Activated T-cell treated with anti-CD3 and anti-CD28 coated beads, Interleukin-2, amount 50 U/mL, for 24 hours (primary cell): ENCODE results near the gene TULP4.
"Not testable (repeated sequence)": the region's sequence is repeated elsewhere in the genome, so short reads cannot be mapped to it uniquely, and the experiment has no call there.

Experiments used
- DNase-seq: peaks from one replicate; pipeline ENCODE4 v3.0.0-alpha.2; 2020
- H3K27ac Mint-ChIP-seq: 2 replicates; pipeline ENCODE4 v1.8.0; 2020; ENCODE audit warnings: mild to moderate bottlenecking, mixed read lengths
- H3K27me3 Mint-ChIP-seq: 2 replicates; pipeline ENCODE4 v1.8.0; 2020; ENCODE audit warnings: mixed read lengths
- H3K36me3 Mint-ChIP-seq: 2 replicates; pipeline ENCODE4 v1.8.0; 2020; ENCODE audit warnings: low read depth, mixed read lengths
- H3K4me1 Mint-ChIP-seq: 2 replicates; pipeline ENCODE4 v1.8.0; 2020; ENCODE audit warnings: low read depth, mixed read lengths
- H3K4me3 Mint-ChIP-seq: 2 replicates; pipeline ENCODE4 v1.8.0; 2020; ENCODE audit warnings: mild to moderate bottlenecking, moderate library complexity, mixed read lengths
- H3K9me3 Mint-ChIP-seq: 2 replicates; pipeline ENCODE4 v1.8.0; 2020; ENCODE audit warnings: mixed read lengths

TULP4 gene

DNA sequence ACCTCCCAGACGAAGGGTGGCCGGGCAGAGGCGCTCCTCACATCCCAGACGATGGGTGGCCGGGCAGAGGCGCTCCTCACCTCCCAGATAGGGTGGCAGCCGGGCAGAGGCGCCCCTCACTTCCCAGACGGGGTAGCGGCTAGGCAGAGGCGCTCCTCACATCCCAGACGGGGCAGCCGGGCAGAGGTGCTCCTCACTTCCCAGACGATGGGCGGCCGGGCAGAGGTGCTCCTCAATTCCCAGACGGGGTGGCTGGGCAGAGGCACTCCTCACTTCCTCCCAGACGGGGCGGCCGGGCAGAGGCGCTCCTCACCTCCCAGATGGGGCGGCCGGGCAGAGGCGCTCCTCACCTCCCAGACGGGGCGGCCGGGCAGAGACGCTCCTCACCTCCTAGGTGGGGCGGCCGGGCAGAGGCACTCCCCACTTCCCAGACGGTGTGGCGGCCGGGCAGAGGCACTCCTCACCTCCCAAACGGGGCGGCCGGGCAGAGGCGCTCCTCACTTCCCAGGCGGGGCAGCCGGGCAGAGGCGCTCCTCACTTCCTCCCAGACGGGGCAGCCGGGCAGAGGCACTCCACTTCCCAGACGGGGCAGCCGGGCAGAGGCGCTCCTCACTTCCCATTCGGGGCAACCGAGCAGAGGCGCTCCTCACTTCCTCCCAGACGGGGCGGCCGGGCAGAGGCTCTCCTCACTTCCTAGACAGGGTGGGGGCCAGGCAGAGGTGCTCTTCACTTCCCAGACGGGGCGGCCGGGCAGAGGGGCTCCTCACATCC is 37.4 kb downstream of the TULP4 start:
- not testable (repeated sequence) for H3K9me3 Mint-ChIP-seq, H3K4me1 Mint-ChIP-seq, H3K27ac Mint-ChIP-seq, H3K4me3 Mint-ChIP-seq, H3K27me3 Mint-ChIP-seq, DNase-seq
- H3K36me3 Mint-ChIP-seq: peaks cover 35% of the 10 kb centered on the region

DNA sequence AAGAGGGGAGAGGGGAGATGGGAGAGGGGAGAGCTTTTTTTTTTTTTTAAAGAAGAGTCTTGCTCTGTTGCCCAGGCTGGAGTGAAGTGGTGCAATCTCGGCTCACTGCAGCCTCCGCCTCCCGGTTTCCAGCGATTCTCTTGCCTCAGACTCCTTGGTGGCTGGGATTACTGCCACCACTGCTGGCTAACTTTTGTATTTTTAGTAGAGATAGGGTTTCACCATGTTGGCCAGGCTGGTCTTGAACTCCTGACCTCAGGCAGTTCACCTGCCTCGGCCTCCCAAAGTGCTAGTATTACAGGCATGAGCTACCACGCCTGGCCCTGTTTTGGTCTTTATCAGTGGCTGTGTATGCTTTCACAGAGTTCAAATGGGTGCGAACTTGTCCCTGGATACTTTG is 38.5 kb downstream of the TULP4 start:
- not testable (repeated sequence) for DNase-seq, H3K9me3 Mint-ChIP-seq, H3K27me3 Mint-ChIP-seq, H3K4me3 Mint-ChIP-seq, H3K4me1 Mint-ChIP-seq
- Mint-ChIP-seq H3K36me3 (peaks cover 27% of the 10 kb centered on the region), H3K27ac (peak overlapping the region; percentile 33)

DNA sequence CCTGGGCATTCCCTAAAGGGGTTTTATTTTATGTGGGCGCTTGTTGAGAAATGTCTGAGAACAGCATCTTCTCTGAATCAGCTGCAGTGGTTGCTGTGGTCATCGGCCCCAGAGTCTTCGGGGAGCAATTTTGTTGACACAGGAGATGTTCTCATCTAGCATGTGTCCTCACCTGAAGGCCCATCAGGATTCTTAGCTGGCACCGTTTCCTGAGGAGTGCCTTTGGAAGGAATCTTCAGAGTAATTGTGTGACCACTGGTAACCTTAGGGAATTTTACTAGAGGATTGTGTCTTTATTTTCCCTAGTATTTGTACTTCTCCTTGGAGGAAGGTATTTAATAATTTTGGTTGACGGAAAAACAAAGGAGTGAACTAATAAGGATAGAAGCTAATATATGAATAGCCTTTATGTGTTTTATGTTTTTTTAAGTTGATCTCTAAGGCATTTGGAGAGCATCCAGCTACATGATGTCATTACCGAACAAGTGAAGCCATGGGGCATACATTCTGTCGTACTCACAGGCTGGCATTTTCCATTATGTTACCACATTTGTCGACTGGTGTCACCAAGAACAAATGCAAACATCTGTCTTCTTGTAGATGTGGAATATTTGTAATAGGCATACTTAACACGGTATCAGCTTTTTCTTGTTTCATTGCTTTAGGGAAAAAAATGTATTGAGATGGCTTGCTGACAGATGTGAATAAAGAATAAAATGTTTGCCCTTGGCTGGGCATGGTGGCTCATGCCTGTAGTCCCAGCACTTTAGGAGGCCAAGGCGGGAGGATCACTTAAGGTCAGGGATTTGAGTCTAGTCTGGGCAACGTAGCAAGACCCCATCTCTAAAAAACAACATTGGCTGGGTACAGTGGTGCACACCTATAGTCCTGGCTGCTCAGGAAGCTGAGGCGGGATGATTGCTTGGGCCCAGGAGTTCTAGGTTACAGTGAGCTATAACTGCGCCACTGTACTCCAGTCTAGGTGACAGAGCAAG is 41.9 kb downstream of the TULP4 start:
- DNase-seq: no peak
- Mint-ChIP-seq H3K4me3 (no peak overlapping the region), H3K27ac (no peak overlapping the region), H3K36me3 (peaks cover 9% of the 10 kb centered on the region), H3K27me3 (no peaks in the 10 kb centered on the region), H3K9me3 (no peaks in the 10 kb centered on the region), H3K4me1 (peaks cover 38% of the 10 kb centered on the region)

DNA sequence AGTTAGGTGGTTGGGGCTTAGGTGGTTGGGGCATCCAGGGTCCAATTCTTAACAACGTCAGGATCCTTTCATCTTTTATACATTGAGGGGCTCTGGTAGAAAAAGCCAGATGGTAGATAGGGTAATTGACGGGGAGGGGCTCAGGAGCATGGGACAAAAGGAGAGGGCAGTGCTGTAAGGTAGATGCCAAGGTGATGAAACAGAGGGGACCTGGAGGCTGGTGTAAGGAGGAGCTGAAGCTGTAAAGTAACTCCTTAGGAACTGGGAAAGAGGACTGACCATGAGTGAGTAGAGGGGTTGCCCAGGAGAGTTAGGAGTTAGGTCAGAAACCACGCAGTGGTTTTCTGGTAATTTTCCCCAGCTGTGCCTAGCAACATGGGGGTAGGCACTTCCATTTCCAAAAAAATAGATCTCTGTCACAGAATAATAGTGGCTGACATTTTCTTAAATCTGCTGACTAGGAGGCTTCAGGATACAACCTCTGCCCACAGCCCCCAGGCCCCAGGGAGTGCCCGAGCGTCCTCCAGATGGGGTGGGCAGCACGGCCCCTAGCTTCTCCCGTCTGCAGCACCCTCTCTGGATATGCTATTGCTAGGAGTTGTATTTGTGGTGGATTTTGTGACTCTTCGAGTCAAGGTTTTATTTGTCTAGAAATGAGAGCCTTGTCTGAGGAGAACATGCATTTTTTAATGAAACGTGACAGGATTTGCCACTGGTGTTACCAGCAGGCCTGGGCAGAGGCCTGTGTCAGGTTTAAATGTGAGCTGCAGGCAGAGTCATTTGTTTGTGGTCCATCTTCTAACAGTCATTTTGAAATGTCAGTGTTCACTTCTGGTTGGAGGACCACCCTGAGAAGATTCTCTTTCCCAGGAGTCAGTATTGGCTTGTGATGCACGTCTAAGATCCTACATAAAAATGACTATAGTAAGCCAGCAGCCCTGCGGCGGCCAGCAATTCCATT is 44.6 kb downstream of the TULP4 start:
- Mint-ChIP-seq H3K4me1 (peaks cover 40% of the 10 kb centered on the region), H3K36me3 (no peaks in the 10 kb centered on the region), H3K9me3 (no peaks in the 10 kb centered on the region), H3K4me3 (no peak overlapping the region), H3K27ac (peak overlapping the region; percentile 13), H3K27me3 (no peaks in the 10 kb centered on the region)
- no peak for DNase-seq

DNA sequence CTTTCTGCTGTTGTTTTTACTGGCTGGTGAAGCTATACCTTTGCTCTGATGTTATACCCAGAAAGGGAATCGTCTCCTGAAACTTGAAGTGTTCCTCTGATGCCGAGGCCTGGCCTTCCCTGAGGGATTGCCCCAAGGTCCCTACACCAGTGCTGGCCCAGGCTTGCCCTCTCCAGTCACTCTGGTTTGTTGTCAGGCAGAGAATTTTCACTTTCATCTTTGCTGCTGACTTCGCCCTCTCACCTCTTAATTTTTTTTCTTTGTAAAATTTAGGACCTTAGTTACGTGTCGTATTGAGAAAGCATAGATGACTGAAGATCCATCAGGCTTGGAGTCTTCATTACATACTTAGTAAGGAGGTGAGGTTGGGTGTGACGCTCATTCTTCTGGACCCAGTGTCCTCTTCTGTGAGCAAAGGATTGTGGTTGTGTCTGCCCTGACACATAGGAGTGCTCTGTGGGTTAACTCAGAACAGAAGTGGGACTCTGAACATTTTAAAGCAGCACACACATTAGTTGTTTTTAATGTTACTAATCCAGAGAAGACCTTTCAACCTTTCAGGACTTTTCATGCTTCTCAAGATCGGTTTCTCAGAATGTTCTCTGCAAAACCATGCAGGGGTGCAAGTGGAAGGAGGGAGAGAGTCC is 45.4 kb downstream of the TULP4 start:
- no peak for DNase-seq
- Mint-ChIP-seq H3K4me1 (peaks cover 40% of the 10 kb centered on the region), H3K27me3 (no peaks in the 10 kb centered on the region), H3K9me3 (no peaks in the 10 kb centered on the region), H3K36me3 (no peaks in the 10 kb centered on the region), H3K27ac (peak overlapping the region; percentile 67), H3K4me3 (no peak overlapping the region)

DNA sequence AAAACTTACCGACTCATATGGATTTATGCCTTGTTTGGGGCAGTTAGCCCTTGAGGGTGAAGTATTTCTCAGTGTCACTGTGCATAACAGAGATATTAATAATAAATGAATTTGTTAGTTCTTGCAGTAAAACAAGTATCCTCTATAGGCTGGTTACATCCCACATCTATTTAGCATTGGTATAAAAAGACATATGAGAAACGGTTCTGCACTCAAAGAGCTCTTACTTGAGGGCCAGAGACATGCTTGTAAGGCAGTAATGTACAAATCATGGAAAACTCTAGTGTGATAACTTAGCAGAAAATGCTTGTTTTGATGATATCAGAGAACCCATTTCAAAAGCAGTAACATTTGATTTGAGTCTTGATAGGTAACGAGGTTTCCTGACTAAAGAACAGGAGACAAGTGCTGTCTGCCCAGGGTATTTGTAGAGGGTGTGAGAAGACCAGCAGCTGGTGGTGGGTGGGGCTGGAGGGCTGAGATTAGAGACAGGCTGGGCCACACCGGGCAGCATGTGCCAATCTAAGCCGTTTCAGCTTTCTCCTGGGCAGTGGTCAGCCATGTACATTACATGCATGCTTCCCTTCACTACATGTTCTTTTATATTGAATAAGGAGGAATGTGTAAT is 46.3 kb downstream of the TULP4 start:
- Mint-ChIP-seq H3K4me1 (peaks cover 40% of the 10 kb centered on the region), H3K36me3 (no peaks in the 10 kb centered on the region), H3K9me3 (no peaks in the 10 kb centered on the region), H3K27ac (no peak overlapping the region), H3K27me3 (no peaks in the 10 kb centered on the region), H3K4me3 (no peak overlapping the region)
- DNase-seq: no peak

DNA sequence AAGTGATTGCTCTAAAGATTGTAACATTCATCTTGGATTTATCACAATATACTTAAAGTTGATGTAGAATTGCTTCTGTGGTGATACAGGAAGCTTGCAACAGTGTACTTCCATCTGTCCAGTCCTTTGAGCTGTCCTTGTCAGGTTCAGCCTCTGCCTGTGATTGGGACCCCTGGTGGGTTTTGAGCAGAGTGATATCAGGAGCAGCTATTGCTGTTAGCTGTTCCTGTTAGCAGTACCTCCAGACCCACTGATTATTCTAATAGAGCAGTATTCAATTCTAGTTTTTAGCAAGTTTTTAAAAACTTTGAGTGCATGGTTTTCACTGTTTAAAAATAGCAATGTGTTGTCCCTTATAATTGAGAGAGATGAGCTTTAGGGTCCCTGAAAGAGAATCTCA is 48.8 kb downstream of the TULP4 start:
- Mint-ChIP-seq H3K4me1 (peaks cover 33% of the 10 kb centered on the region), H3K27ac (no peak overlapping the region), H3K36me3 (peaks cover 3% of the 10 kb centered on the region), H3K9me3 (no peaks in the 10 kb centered on the region), H3K4me3 (no peak overlapping the region), H3K27me3 (no peaks in the 10 kb centered on the region)
- DNase-seq: no peak

DNA sequence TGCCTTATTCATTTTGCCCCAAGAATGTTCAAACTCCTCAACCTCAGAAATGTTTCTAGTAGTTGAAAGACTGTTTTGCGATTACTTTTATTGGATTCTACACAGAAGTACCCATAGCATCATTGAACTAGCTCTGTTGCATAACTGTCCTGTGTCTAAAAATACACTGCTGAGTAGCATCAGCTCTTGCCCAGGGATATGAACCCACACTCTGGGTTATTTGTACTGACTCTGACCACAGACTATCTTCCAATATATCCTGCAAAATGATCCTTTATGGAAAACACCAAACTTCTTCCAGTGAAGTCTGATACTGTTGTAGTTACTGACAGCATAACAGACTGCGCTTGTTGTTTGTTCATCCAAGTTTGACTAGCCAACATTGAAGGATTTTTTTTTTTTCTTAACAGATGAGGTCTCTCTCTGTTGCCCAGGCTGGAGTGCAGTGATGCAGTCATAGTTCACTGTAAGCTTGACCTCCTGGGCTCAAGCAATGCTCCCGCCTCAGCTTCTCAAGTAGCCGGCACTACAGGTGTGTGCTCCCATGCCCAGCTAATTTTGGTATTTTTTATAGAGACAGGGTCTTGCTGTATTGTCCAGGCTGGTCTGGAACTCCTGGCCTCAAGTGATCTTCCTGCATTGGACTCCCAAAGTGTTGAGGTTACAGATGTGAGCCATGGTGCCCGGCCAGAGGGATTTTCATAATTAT is 49.9 kb downstream of the TULP4 start:
- H3K27me3 Mint-ChIP-seq: no peaks in the 10 kb centered on the region
- no peak overlapping the region for H3K27ac Mint-ChIP-seq
- no peaks in the 10 kb centered on the region for H3K9me3 Mint-ChIP-seq

DNA sequence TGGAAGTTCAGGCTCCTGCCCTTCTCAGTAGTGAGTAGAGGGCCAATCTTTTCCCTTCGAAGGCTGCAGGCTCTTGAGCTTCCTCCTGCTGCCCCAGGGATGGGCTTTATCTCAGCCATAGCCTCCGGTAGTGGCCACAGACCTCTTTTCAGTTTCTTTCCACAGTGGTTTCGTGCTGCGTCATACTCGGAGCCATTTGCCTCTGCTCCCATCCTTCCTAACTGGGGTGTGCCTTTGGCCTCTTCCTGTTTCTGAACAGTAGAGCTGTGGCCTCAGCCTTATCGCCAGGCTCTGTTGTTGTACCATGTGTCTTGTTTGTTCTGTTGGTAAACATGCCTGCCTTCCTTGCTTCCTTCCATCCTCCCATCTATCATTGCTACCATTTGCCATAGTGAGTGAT is 54.1 kb downstream of the TULP4 start:
- peaks cover 3% of the 10 kb centered on the region for H3K36me3 Mint-ChIP-seq
- no peaks in the 10 kb centered on the region for H3K4me1 Mint-ChIP-seq
- no peak for DNase-seq
- no peak overlapping the region for H3K27ac Mint-ChIP-seq
- H3K27me3 Mint-ChIP-seq: no peaks in the 10 kb centered on the region
- no peak overlapping the region for H3K4me3 Mint-ChIP-seq
- H3K9me3 Mint-ChIP-seq: no peaks in the 10 kb centered on the region

More for the DNA sequence above, 49.9 kb downstream of the TULP4 start:
- no peak overlapping the region for H3K4me3 Mint-ChIP-seq
- H3K36me3 Mint-ChIP-seq: peaks cover 3% of the 10 kb centered on the region
- DNase-seq: no peak
- H3K4me1 Mint-ChIP-seq: peaks cover 23% of the 10 kb centered on the region

DNA sequence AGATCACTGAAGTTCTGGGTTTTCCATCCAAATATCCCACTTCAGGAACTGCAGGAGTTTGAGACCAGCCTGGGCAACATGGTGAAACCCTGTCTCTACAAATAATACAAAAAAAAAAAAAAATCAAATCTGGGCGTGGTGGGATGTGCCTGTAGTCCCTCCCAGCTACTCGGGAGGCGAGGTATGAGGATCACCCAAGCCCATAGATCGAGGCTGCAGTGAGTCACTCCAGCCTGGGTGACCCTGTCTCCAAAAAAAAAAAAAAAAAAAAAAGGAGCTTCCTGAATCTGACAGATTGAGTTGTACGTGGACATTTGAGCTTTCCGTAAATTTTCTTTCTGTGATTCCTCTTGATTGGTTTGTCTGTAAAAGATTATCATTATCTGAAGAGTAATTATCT is 55.6 kb downstream of the TULP4 start:
- Mint-ChIP-seq H3K27ac (no peak overlapping the region), H3K9me3 (no peaks in the 10 kb centered on the region), H3K4me3 (no peak overlapping the region), H3K27me3 (no peaks in the 10 kb centered on the region), H3K36me3 (peaks cover 3% of the 10 kb centered on the region), H3K4me1 (peaks cover 4% of the 10 kb centered on the region)
- no peak for DNase-seq

DNA sequence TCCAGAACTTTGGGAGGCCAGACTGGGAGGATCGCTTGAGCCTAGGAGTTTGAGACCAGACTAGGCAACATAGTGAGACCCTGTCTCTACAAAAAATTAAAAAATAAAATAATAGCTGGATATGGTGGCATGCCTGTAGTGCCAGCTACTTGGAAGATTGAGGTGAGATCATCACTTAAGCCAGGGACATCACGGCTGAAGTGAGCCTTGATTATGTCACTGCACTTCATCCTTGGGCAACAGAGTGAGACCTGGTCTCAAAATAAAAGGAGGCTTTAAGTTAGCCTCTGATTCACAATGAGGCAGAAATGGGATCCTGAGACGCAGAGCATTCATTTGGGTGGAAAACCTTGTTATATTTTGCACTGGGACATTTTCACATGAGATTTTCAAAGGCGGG is 57.0 kb downstream of the TULP4 start:
- Mint-ChIP-seq H3K36me3 (peaks cover 3% of the 10 kb centered on the region), H3K4me3 (no peak overlapping the region), H3K4me1 (peaks cover 4% of the 10 kb centered on the region), H3K27me3 (no peaks in the 10 kb centered on the region), H3K27ac (no peak overlapping the region), H3K9me3 (no peaks in the 10 kb centered on the region)
- no peak for DNase-seq

DNA sequence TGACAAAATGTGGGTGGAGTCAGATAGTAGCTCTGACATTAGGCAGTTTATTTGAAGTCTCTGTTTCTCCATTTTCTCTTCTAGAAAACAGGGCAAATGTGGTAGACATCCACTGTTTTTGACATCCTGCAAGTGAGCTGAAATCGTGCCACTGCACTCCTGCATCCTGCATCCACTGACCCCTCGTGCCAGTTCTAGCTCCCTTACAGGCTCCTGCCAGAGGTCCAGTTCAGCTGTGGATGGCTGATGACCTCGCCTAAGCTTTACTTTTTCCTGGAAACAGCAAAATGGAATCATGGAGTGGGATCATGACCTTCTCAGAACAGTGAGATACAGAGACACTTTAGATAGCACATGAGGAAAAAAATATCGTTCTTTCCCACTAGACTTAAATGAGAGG is 58.5 kb downstream of the TULP4 start:
- DNase-seq: no peak
- H3K27ac Mint-ChIP-seq: no peak overlapping the region
- H3K4me1 Mint-ChIP-seq: peaks cover 4% of the 10 kb centered on the region
- no peaks in the 10 kb centered on the region for H3K27me3 Mint-ChIP-seq
- H3K4me3 Mint-ChIP-seq: no peak overlapping the region
- no peaks in the 10 kb centered on the region for H3K36me3 Mint-ChIP-seq
- no peaks in the 10 kb centered on the region for H3K9me3 Mint-ChIP-seq

DNA sequence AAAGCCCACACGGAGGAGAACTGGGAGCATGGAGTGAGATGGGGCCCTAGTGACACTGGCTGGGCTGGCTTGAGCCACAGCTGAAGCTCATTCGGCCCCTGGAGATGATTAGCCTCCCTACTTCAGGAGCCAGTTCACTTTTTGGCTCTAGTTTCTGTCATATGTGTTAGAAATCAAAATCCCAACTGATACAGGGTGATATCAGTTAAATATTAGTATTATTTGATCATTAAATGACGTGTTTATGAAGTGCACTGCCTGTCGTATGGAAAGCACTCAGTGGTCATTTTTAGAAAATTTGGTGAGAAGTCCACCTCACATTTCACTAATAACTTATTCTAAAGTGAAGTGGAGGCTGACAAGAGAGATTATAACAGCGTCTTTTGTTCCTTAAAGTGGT is 59.0 kb downstream of the TULP4 start:
- no peak for DNase-seq
- H3K27ac Mint-ChIP-seq: no peak overlapping the region
- H3K36me3 Mint-ChIP-seq: no peaks in the 10 kb centered on the region
- H3K4me3 Mint-ChIP-seq: no peak overlapping the region
- H3K27me3 Mint-ChIP-seq: no peaks in the 10 kb centered on the region
- no peaks in the 10 kb centered on the region for H3K9me3 Mint-ChIP-seq
- peaks cover 4% of the 10 kb centered on the region for H3K4me1 Mint-ChIP-seq
